NCI-H2196 (cell line): ENCODE results near the gene PLIN5.

ENCODE experiments used
- DNase-seq: peaks from one replicate; lab custom pipeline; 2025; ENCODE audit not compliant: unreplicated experiment; lab: John Stamatoyannopoulos, UW

Gene PLIN5

GRCh38 chr19:4506449-4507149, 28.4 kb downstream of the PLIN5 start:
- DNase-seq = no peak

- DNase-seq = no peak
These were observed 29.2 kb downstream of the PLIN5 start for GRCh38 chr19:4505570-4506448.

DNA sequence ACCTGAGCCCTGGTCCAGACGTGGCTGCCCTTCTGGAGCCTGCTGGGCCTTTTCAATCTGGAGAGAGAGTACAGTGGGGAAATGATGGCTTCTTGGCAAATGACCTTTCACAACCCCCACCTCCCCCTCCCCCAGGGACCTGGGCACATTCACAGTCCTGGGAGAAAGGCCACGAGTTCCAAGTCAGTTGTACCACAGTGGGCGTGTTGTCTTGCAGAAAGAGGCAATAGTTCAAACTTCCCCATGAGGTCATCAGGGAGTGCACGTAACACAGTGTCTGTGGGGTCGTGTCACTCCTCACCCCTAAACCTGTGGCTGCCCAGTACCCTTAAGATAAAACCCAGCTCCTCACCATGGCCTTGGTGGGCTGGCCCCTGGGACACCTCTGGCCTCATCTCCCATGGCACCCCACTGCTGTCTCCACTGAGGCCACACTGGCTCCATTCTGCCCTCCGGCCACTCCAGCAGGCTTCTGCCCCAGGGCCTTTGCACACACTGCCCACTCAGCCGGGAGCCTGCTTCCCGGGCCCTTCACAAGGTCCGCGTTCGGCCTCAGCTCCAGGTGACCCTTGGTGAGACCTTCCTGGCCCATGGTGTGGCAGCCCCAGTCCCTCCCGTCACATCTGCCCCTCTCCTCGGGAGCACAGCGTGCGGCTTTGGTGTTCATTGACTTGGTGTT, 30.0 kb downstream of the PLIN5 start:
- no peak for DNase-seq

DNA sequence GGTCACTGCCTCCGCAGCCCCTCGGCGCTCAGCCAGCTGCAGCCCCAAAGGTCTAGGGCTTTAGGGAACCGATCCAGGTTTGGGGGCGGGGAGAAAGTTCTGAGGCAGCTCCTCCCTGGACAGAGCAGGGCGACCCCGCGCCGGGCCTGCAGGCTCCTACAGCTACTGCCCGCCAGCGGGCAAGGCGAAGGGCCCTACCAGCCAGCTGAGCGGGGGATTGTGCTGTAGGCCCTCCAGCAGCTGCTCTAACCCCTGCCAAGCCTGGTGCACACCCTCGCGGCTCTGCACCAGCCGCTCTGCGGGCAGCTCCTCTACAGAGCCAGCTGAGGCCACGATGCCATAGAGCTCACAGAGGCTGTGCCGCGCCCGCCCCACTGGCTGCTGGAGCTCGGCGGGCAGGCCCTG, 30.7 kb downstream of the PLIN5 start:
- no peak for DNase-seq

DNA sequence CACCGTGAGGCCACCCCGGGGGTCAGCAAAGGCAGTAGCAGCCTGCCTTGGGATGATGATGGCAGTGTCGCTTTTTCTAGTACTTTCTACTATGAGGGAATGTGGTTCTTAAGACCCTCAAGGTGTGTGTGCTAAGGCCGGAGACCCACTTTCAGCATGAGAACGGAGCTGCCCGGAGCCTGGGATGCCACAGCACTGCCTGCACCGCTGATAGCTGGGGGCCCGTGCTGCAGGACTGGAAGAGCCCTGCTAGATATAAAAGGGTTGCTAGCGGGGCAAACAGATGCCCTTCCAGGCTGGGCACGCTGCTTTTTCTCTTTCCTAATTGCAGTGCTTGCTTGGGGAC, 31.2 kb downstream of the PLIN5 start:
- no peak for DNase-seq

DNA sequence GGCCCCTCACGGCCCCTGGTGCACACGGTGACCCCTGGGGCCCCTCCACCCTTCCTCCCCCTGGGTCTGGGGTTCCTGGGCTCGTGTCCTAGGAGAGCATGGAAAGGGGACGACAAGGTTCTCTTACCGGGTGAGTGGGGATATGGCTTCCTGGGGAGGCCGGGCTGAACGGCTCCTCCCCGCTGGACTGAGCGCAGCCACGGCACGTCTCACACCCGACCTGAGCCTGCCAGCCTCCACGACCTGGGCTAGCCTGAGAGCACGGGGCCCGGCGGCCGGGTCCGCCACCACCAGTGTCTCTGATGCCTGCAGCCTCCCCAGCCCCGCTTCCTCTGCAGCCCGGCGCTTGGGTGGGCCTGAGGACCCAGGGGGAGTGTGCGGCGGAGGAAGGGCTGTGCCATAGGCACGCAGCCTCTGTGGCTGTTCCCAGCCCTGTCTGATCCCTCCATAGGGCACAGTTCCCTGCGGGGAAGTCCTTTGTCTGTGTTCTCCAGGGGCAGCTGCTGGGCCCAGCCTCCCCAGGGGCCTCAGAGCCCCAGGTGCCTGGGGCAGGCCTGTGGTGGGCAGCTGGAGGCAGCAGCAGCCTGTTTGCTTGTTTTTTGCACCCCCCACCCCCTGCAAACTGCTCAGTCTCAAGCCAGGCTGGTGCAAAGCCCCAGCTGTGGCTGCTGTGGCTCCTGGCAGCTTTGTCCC, 31.7 kb downstream of the PLIN5 start:
- no peak for DNase-seq

DNA sequence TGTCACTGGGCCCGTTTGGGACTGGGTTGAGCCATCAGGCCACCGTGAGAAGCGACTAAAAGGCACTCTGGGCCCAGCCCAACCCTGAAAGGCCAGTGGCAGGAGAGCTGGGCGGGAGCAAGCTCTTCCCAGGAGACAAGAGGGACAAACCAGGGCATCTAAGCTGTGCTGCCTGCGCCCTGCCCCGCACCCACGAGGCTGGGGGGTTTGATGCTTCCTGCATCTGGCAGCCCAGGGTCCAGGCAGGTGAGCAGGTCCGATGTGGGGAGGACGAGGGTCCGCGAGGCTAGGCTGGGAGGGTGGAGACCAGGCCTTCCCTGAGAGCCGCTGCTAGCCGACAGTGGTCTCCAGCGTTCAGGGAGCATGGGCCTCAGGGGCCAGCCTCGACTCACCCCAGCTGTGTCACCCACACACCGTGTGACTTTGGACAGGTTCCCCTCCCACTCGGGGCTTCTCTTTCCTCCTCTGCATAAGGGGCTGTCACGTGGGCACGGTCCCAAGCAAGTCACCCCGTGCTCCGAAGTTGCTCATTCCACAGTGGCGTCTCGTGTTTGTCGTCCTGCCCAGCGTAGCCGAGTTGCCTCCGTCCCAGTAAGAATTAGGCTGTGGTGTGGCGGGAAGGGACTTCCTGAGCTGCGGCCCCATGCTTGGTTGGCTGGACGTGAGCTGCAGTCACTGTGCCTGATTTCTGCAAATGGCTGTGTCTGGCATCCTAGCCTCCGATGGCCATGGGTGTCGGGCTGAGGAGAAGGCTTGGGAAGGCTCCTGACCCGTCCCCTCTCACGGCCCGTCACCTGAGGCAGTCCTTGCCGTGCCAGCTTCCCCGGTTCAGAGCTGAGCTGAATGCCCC, 32.5 kb downstream of the PLIN5 start:
- DNase-seq = no peak

- no peak for DNase-seq
These were observed 33.3 kb downstream of the PLIN5 start for GRCh38 chr19:4501691-4502090.

GRCh38 chr19:4500841-4501591, 34.0 kb downstream of the PLIN5 start:
- no peak for DNase-seq

DNA sequence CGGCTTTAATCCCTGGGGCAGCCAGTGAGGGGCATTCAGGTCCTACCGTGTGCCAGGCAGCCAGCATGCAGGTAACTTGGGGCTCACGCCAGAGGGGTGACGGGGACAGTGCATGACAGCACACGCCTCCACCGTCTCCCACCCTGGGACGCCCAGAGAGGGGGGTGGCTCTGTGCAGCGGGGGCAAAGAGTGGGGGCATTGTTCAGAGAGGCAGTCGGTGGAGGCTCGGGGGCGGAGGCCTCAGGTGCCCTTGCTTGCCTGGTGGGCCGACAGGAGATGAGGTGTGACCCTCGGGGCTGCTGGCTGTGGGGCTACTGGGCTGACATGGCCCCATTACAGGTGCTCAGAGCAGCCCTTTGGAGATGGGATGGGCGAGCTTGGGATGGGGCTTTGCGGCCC, 35.2 kb downstream of the PLIN5 start:
- DNase-seq = no peak

DNA sequence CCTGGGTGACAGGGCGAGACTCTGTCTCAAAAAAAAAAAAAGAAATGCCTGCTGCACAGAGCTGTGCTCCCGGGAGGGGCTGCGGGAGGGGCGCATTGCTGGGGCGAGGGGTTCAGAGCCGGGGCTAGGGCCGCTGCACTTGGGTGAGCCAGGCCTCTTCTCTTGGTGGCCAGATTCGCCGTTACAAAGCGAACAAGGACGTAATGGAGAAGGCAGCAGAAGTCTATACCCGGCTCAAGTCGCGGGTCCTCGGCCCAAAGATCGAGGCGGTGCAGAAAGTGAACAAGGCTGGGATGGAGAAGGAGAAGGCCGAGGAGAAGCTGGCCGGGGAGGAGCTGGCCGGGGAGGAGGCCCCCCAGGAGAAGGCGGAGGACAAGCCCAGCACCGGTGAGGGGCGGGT, 35.7 kb downstream of the PLIN5 start:
- no peak for DNase-seq

DNA sequence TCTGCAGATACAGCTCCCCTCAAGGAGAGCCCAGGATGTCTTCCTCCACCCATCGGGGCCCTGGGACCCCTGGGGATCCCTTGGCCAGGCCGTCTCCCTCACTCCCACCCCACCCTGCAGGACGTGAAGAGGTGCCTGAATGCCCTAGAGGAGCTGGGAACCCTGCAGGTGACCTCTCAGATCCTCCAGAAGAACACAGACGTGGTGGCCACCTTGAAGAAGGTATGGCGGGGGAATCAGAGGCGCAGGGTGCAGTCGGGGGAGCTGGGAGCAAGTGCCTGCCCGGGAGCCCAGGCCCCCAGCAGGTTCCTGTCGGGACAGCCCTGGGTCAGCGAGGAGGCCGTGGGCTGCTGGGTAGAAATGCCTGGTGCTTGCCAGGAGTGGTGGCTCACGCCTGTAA, 36.3 kb downstream of the PLIN5 start:
- DNase-seq = no peak

GRCh38 chr19:4497770-4498389, 37.1 kb downstream of the PLIN5 start:
- no peak for DNase-seq

- no peak for DNase-seq
These were observed 38.7 kb downstream of the PLIN5 start for GRCh38 chr19:4496304-4496703.

- no peak for DNase-seq
These were observed 39.6 kb downstream of the PLIN5 start for GRCh38 chr19:4495471-4495870.

DNA sequence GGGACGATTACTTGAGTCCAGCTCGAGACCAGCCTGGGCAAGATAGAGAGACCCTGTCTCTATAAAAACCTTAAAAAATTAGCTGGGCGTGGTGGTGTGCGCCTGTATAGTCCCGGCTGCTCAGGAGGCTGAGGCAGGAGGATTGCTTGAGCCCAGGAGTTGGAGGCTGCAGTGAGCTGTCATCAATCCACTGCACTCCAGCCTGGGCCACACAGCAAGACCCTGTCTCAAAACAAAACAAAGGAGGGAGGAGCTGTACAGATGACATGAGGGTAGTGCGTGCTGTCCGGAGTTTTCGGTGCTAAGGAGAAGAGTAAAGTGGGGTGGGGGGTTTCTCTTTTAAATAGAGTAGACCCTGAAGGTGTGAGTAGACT, 40.3 kb downstream of the PLIN5 start:
- DNase-seq = no peak

- no peak for DNase-seq
These were observed 40.9 kb downstream of the PLIN5 start for GRCh38 chr19:4493929-4494690.

DNA sequence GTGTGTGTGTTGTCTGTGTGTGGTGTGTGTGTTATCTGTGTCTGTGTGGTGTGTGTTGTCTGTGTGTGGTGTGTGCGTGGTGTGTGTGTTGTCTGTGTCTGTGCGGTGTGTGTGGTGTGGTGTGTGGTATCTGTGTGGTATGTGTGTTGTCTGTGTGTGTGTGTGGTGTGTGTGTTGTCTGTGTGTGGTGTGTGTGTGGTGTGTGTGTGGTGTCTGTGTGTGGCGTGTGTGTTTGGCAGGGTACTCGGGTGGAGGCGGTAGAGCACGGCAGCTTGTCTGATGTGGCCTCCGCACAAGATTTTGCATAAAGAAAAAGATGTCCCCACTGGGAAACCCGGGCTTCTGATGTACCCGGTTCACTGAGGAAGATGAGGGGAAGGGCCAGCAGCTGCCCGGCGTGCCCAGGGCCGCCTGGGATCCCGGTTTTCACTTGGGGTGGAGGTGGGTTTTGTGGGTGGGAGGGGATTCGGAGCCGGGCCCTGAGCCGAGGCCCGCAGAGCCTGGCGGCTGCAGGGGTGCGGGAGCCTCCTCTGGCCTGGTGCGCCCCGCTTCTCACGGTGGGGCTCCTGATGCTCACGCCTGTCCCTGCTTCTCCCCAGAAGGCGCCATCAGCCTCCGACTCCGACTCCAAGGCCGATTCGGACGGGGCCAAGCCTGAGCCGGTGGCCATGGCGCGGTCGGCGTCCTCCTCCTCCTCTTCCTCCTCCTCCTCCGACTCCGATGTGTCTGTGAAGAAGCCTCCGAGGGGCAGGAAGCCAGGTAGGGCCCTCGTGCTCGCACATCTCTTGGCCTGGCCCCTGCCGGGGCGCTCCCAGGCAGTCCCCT, 41.7 kb downstream of the PLIN5 start:
- DNase-seq = no peak
